ENCODE data around the gene PRR36. TPM values are rescaled to one million over a fixed set of nuclear protein-coding genes. Genes with fewer than 3 reads are reported as not detected.

PRR36 gene
- total RNA-seq, 1 experiment from 2014 or later, result 11.7 TPM

- peak; percentile 70 for DNase-seq
- no peaks in the 10 kb centered on the region for H3K9me3 Mint-ChIP-seq (ENCODE audit: low read depth, unreplicated experiment)
- peaks cover 17% of the 10 kb centered on the region for H3K4me1 Mint-ChIP-seq (ENCODE audit: low read depth, unreplicated experiment)
- peak overlapping the region; percentile 56 for H3K4me3 Mint-ChIP-seq (ENCODE audit: low read depth, unreplicated experiment)
- peak; percentile 45 for TF ChIP-seq CTCF (IDR thresholded peaks at IDR 0.05; ENCODE audit: unreplicated experiment)
- no peak overlapping the region for H3K27ac Mint-ChIP-seq (ENCODE audit: unreplicated experiment)
- H3K36me3 Mint-ChIP-seq (ENCODE audit: insufficient read depth, unreplicated experiment), result peaks cover 59% of the 10 kb centered on the region
- no TSS peak for BruUV-seq (replicated peaks)
- CTCF ChIA-PET, result interaction anchor here (1.2 to 1.7 kb wide), 2 partner anchors 11 to 52 kb away, joined by 4 to 11 read pairs; partner anchors contain the start of gene SNAPC2
- H3K27me3 Mint-ChIP-seq (ENCODE audit: unreplicated experiment), result no peaks in the 10 kb centered on the region
- intact Hi-C loops (cut with micrococcal nuclease; ENCODE audit: unreplicated experiment), result no loop called here
Observed at GRCh38 chr19:7868671-7869452, 5.3 kb downstream of the PRR36 start.

DNA sequence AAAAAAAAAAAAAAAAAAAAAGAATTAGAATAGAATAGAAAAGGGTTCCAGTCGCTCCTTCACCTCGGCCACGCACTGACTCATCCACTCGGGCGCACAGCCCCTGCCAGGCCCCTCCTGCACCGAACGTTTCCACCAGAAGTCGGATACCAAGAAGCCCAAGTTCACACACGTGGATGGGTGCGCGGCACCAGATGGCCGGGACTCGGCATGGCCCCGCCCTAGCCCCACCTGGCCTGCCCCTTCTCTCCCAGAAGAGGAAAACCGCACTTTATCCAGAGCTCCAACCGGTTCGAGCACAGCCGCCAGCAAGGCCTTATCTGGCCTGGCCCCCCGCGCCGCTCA, 5.9 kb downstream of the PRR36 start:
- no TSS peak for BruUV-seq (replicated peaks)
- Mint-ChIP-seq H3K4me3 (ENCODE audit: low read depth, unreplicated experiment) (peak overlapping the region; percentile 56), H3K4me1 (ENCODE audit: low read depth, unreplicated experiment) (peaks cover 17% of the 10 kb centered on the region), H3K27me3 (ENCODE audit: unreplicated experiment) (no peaks in the 10 kb centered on the region), H3K27ac (ENCODE audit: unreplicated experiment) (no peak overlapping the region), H3K36me3 (ENCODE audit: insufficient read depth, unreplicated experiment) (peaks cover 54% of the 10 kb centered on the region), H3K9me3 (ENCODE audit: low read depth, unreplicated experiment) (no peaks in the 10 kb centered on the region)
- intact Hi-C loops (cut with micrococcal nuclease; ENCODE audit: unreplicated experiment), result no loop called here
- CTCF ChIA-PET, result interaction anchor here (1.7 kb wide), 1 partner anchor 52 kb away, joined by 11 read pairs; the partner anchor contains the start of gene SNAPC2
- TF ChIP-seq CTCF (IDR thresholded peaks at IDR 0.05; ENCODE audit: unreplicated experiment), result no peak
- no peak for DNase-seq

DNA sequence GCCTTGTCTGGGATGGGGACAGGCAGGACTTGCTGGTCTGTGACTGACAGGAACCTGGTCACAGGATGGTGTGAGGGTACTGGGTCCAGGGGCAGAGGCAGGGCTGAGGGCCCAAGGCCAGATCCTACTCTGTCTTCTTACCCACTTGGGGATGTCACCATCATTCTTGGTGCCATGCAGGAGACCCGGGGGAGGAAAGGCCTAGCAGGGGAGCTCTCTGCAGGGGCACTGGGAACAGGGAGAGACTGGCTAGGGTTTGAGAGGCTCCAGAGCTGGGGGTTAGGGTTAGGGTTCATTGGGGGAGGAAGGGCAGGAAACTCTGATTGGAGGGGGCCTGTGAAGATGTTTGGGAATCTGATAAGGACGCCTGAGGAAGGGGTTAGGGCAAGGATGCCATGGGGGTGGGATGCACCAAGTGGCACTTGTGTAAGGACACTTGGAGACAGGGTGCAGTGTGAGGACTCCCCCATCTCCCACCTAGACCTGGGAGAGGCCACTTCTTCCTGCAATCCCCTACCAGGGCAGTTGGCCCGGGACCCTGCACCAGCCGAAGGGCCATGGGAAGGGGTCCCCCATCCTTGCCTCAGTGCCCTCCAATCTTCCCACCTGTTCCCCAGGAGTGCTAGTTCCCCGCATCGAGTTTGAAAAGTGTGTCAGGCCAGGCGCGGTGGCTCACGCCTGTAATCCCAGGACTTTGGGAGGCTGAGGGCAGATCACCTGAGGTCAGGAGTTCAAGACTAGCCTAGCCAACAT, 6.9 kb downstream of the PRR36 start:
- H3K27ac Mint-ChIP-seq (ENCODE audit: unreplicated experiment), result no peak overlapping the region
- H3K4me1 Mint-ChIP-seq (ENCODE audit: low read depth, unreplicated experiment), result peaks cover 17% of the 10 kb centered on the region
- H3K4me3 Mint-ChIP-seq (ENCODE audit: low read depth, unreplicated experiment), result no peak overlapping the region
- no TSS peak for BruUV-seq (replicated peaks)
- TF ChIP-seq CTCF (IDR thresholded peaks at IDR 0.05; ENCODE audit: unreplicated experiment), result no peak
- no peak for DNase-seq
- intact Hi-C loops (cut with micrococcal nuclease; ENCODE audit: unreplicated experiment), result no loop called here
- H3K27me3 Mint-ChIP-seq (ENCODE audit: unreplicated experiment), result no peaks in the 10 kb centered on the region
- CTCF ChIA-PET, result no interaction called here
- H3K9me3 Mint-ChIP-seq (ENCODE audit: low read depth, unreplicated experiment), result no peaks in the 10 kb centered on the region
- H3K36me3 Mint-ChIP-seq (ENCODE audit: insufficient read depth, unreplicated experiment), result peaks cover 49% of the 10 kb centered on the region

- no peaks in the 10 kb centered on the region for H3K27me3 Mint-ChIP-seq (ENCODE audit: unreplicated experiment)
- CTCF ChIA-PET, result no interaction called here
- H3K9me3 Mint-ChIP-seq (ENCODE audit: low read depth, unreplicated experiment), result no peaks in the 10 kb centered on the region
- no peak for TF ChIP-seq CTCF (IDR thresholded peaks at IDR 0.05; ENCODE audit: unreplicated experiment)
- BruUV-seq (replicated peaks), result no TSS peak
- intact Hi-C loops (cut with micrococcal nuclease; ENCODE audit: unreplicated experiment), result no loop called here
- no peak for DNase-seq
- no peak overlapping the region for H3K4me3 Mint-ChIP-seq (ENCODE audit: low read depth, unreplicated experiment)
- peaks cover 13% of the 10 kb centered on the region for H3K4me1 Mint-ChIP-seq (ENCODE audit: low read depth, unreplicated experiment)
- no peak overlapping the region for H3K27ac Mint-ChIP-seq (ENCODE audit: unreplicated experiment)
- H3K36me3 Mint-ChIP-seq (ENCODE audit: insufficient read depth, unreplicated experiment), result peaks cover 42% of the 10 kb centered on the region
Observed at GRCh38 chr19:7866399-7867091, 7.6 kb downstream of the PRR36 start.
